Renal cortical epithelial cell (primary cell): ENCODE measurements around the gene TIMM29. TPM values are rescaled to one million over a fixed set of nuclear protein-coding genes. Genes with fewer than 3 reads are reported as not detected.
"Not testable (repeated sequence)": the region's sequence is repeated elsewhere in the genome, so short reads cannot be mapped to it uniquely, and the experiment has no call there.

Source experiments
- DNase-seq: peaks from one replicate; pipeline ENCODE4 v3.0.0-alpha.2; 2011; ENCODE audit warnings: low read depth
- total RNA-seq: library from RNA; depleted of rRNA; stranded (reverse); fragments of >200 nt; gene quantifications from 2 replicates; pipeline ENCODE4 v1.2.3, GENCODE V29; 2014

TIMM29 gene
- total RNA-seq, 1 donor from 2014 or later = 38.9 TPM

DNA sequence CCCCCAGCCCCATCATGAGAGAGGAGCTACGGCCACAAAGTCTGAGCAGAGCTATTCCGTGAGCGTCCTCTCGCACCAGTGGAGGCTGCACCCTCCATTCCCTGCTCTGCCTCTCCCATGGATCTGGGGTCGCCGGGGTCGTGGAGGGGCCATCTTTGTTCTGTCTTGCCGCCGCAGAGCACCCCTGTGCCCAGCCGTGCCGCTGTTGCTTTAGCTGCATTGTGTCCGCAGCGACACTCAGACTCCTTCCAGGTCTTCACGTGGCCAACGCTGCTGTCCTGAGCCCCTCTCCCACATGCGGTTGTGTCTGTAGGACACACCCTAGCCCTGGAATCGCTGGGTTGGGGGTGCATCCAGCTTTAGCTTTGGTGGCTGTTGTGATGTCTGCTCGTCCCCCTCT is 16.0 kb upstream of the TIMM29 start:
- no peak for DNase-seq

- no peak for DNase-seq
Measured at GRCh38 chr19:10913716-10914340, 14.8 kb upstream of the TIMM29 start.

DNA sequence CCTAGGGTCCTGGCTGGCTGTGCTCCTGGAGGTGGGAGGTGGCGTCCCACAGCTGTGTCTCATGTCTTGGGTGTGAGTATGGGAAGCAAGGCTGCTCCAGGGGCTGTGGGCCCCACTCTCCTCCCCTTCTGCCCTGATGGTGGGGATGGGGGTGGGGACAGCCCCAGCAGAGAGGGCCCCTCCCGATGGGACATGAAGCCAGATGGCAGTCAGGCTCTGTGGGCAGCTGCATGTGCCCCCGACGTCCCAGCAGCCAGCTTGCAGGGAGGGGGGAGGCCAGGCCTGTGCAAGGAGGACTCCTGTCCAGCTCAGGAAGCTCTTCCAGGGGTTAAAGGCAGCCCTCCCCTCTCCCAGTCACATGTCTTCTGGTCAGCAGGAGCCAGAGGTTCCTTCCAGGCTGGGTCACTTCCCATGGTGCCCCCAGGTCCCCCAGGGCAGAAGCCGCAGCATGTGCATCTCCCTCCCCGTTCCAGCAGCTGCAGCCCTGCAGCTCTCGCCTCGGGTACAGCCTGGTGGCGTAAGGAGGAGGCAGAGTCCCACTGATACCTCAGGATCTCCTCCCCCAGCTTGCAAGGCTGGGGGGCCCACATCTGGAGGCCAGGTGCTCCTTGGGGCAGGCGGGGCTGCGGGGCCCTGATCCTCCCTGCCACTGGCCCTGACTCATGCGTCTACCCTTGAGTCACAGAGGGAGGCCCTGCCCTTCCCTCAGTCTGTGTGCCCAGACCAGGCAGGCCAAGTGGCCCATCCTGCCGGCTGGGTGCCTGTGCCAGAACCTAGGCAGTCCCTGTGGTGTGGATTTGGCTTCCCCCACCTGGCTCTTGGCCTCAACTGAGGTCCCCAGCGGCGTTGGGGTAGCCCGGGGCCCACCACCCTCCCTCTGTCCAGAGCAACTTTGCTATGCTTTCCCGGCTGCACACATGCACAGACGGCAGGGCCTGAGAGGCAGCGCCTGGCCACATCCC is 13.2 kb upstream of the TIMM29 start:
- peak; percentile 40 for DNase-seq

- no peak for DNase-seq
Measured at GRCh38 chr19:10916602-10917001, 12.0 kb upstream of the TIMM29 start.

DNA sequence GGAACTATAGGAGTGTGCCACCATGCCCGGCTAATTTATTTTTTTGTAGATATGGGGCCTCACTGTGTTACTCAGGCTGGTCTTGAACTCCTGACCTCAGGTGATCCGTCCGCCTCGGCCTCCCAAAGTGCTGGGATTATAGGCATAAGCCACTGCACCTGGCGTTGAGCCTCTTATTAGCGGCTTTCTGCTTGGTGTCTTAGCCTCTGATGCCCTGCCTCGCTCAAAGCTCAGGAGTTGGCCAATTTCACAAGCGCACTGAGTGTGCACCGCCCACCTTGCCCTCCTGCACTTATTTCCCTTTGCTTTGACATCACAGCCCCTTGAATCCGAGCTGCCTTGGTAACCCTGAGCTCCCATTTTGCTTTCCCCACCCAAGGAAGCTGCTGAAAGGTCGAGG is 10.3 kb upstream of the TIMM29 start:
- DNase-seq = no peak

GRCh38 chr19:10919352-10920287 is 9.0 kb upstream of the TIMM29 start:
- no peak for DNase-seq

GRCh38 chr19:10920288-10920655 is 8.3 kb upstream of the TIMM29 start:
- DNase-seq = no peak

DNA sequence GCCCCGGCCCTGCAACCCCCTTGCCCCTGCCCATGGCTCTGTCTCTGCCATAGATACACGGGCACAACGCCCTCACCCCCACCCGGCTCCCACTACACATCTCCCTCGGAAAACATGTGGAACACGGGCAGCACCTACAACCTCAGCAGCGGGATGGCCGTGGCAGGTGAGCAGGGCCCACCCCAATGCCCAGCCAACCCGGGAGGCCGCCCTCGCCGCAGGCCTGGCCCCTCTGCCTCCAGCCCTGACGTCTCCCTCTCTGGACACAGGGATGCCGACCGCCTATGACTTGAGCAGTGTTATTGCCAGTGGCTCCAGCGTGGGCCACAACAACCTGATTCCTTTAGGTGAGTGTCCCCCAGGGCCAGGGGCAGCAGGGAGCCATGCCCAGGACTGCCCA is 7.8 kb upstream of the TIMM29 start:
- no peak for DNase-seq

GRCh38 chr19:10921199-10921909 is 7.3 kb upstream of the TIMM29 start:
- DNase-seq = no peak

- no peak for DNase-seq
Measured at GRCh38 chr19:10921910-10922637, 6.5 kb upstream of the TIMM29 start.

- DNase-seq = no peak
Measured at GRCh38 chr19:10922638-10923014, 6.0 kb upstream of the TIMM29 start.

- no peak for DNase-seq
Measured at GRCh38 chr19:10923260-10924112, 5.1 kb upstream of the TIMM29 start.

GRCh38 chr19:10924597-10924996 is 4.0 kb upstream of the TIMM29 start:
- no peak for DNase-seq

DNA sequence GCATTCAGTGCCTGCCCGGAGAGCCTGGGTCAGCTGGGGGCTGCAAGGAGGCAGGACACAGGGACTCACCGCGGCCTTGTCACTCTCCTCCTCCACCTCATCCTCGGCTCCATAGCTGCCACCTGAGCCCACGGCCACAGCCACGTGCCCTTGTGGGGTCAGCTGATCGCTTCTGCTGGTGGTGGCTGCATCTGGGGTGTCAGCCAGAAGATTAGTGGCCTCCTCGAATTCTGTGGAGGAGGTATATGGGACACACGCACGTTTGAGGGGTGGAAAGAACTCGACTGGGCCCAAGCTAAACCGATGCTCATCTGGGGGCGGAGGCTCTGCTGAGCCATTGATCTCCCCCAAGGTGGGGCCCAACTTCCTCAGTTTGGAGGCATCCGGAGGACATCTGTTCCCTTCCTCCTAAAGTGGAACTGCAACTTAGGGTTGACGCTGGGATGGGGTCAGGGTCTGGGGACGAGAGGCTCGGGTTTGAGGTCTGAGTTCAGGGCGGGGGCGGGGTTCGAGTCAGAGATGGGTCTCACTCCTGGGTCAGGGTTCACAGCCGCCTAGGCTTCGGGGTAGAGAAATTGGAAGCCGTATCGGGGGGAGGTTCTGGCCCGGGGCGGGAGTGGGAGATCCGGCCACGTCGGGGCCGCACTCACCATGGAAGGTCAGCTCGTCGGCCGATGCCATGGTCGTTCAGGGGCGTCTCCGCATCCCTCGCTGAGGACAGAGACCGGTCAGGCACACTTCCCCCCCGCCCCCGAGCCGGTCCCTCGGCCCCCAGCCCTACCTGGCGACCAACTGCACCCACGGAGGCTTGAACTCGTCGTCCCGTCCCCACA is 665 bp upstream of the TIMM29 start:
- DNase-seq = no peak

GRCh38 chr19:10929402-10929794 is 787 bp downstream of the TIMM29 start:
- no peak for DNase-seq

- DNase-seq = no peak
Measured at GRCh38 chr19:10935371-10936059, 6.9 kb downstream of the TIMM29 start.

DNA sequence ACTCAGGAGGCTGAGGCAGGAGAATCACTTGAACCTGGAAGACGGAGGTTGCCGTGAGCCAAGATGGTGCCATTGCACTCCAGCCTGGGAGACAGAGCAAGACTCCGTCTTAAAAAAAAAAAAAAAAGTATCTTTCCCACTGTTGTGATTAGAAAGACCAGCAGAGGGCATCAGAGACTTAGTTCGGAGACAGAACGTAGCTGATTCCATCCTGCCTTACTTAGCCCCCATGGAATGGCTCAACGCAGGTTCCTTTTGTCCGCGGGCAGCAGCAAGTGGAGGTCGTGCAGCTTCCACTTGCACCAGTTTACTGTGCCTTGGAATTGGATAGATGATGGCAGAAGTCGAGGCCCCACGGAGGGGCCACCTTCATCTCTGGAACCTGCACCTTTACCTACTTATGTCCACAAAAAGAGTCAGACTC is 8.1 kb downstream of the TIMM29 start:
- DNase-seq = peak; percentile 79

- not testable (repeated sequence) for DNase-seq
Measured at GRCh38 chr19:10941649-10942048, 13.0 kb downstream of the TIMM29 start.
